Measurements from ENCODE around the gene DEAF1.

DEAF1 gene

DNA sequence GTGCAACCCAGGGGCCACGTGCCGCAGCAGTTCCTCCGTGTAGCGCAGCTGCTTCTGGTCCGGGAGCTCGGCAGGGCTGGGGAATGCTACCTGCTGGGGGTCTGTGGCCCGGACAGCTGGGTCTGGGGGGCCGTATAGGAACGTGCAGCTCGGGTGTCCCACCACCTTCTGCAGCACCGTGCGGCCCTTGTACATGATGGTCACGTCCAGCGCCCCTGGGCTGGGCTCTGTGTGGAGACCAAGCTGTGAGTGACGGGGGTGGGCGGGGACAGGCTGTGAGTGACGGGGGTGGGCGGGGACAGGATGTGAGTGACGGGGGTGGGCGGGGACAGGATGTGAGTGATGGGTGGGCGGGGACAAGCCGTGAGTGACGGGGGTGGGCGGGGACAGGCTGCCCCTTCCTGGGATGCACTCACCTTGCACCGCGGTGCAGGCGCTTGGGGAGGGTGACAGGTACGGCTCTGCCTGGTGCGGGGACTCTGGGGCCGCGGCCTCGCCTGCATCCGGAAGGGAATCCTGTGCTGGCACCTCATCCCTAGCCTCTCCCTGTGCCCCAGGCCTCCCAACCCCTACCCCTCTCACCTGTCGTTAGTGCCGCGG is 81.6 kb downstream of the DEAF1 start:
- peak; percentile 56 to 69 (median 58) for DNase-seq (ENCODE audit: low read depth in 2 of 3, low spot score in 2 of 3)

DNA sequence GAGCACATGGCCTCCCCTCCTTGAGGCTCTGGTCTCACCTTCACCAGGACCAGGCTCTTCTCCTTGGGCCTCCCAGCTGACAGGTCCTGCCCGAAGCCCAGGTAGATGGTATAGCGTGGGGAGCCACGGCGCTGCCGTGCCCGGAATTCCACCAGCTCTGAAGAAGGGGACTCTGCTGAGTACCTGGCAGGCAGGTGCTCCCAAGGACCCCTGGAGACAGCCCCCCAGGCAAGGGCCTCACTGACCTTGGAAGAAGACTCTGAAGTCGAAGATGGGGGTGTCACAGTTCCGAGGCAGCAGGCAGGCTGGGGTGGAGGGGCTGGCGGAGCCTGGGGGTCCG is 82.1 kb downstream of the DEAF1 start:
- DNase-seq (ENCODE audit: low read depth in 2 of 3, low spot score in 2 of 3) = no peak

DNA sequence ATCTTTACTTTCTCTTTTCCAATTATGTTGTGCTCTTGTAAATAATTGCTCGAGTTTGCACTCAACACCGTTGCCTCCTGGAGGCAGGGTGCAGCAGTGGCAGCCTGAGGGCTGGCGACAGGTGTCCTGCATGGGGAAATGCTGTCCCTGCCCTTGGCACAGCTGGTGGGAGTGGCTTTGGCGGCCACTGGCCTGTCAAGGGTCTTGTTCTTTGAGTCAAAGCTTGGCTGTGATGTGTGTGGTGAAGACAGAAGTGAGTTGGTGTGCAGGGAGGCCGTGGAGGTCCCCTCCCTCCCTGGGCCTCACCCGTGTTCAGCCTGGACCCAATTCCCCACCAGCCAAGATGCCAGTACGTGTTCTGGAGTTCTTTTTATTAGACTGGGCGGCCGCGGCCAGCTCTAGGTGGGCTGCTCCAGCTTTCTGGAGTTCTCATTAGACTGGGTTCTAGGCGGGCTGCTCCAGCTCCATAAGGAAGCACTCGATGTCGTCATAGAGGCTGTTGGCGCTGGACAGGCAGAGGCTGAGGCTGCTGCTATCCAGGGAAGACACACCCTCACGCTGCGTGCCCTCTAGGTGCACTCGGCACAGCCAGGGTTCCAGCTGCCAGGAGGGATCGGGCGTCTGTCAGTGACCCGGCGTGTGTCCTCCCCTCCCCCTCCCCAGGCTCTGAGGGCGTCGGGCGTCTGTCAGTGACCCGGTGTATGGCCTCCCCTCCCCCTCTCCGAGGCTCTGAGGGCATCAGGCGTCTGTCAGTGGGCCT is 82.6 kb downstream of the DEAF1 start:
- no peak for DNase-seq (ENCODE audit: low read depth in 2 of 3, low spot score in 2 of 3)

DNA sequence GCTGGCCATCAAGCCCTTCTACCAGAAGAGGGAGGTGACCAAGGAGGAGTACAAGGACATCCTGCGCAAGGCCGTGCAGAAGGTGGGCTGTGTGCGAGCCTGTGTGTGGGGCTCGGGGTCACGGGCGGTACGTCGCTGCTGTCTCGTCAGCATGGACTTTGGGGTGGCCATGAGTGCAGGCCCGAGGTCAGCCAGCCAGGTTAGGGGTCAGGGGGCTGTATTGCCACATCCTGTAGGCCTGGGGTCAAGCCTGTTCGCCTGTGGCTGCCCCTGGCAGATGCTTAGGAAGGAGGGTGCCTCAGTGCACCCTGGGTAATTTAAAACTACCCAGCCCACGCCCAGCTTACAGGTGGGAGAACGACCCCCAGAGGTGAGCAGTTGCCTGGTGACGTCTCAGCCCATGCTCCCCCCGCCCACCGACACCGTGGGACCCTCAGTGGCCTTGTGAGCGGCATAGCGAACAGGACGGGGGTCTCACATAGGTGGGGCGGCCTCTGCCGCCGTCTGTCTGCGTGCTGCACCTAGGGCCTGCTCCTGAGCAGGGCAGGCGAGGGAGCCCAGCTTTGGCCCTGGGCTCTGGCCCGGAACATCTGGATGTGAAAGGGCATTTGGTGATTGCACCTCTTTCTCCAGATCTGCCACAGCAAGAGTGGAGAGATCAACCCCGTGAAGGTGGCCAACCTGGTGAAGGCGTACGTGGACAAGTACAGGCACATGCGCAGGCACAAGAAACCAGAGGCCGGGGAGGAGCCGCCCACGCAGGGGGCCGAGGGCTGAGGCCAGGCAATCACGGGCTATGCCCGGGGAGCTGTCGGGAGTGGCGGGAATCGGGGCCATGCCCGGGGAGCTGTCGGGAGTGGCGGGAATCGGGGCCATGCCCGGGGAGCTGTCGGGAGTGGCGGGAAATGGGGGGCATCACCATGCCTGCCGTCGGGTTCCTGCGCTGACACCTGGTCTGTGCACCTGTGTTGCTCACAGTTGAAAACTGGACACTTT is 83.7 kb downstream of the DEAF1 start:
- DNase-seq (ENCODE audit: low read depth in 2 of 3, low spot score in 2 of 3) = no peak

- no peak for DNase-seq (ENCODE audit: low read depth in 2 of 3, low spot score in 2 of 3)
Observed at GRCh38 chr11:610146-610801, 84.7 kb downstream of the DEAF1 start.

- no peak for DNase-seq (ENCODE audit: low read depth in 2 of 3, low spot score in 2 of 3)
Observed at GRCh38 chr11:609341-609811, 85.6 kb downstream of the DEAF1 start.

DNA sequence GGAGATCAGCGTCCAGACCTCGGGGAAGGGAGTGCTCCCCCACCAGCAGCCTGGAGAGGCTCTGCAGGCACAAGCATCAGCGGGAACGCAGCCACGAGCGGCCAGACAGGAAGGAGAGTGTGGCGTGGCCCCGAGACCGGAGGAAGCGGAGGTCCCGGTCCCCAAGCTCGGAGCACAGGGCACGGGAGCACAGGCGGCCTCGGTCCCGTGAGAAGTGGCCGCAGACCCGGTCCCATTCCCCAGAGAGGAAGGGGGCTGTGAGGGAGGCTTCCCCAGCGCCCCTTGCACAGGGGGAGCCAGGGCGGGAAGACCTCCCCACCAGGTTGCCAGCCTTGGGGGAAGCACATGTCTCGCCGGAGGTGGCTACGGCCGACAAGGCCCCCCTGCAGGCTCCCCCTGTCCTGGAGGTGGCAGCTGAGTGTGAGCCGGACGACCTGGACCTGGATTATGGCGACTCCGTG is 86.2 kb downstream of the DEAF1 start:
- no peak for DNase-seq (ENCODE audit: low read depth in 2 of 3, low spot score in 2 of 3)

GRCh38 chr11:607971-608659 is 86.9 kb downstream of the DEAF1 start:
- no peak for DNase-seq (ENCODE audit: low read depth in 2 of 3, low spot score in 2 of 3)

- DNase-seq (ENCODE audit: low read depth in 2 of 3, low spot score in 2 of 3) = no peak
Observed at GRCh38 chr11:607020-607780, 87.8 kb downstream of the DEAF1 start.

GRCh38 chr11:606245-606644 is 88.8 kb downstream of the DEAF1 start:
- no peak for DNase-seq (ENCODE audit: low read depth in 2 of 3, low spot score in 2 of 3)

GRCh38 chr11:605286-606129 is 89.5 kb downstream of the DEAF1 start:
- no peak for DNase-seq (ENCODE audit: low read depth in 2 of 3, low spot score in 2 of 3)

DNA sequence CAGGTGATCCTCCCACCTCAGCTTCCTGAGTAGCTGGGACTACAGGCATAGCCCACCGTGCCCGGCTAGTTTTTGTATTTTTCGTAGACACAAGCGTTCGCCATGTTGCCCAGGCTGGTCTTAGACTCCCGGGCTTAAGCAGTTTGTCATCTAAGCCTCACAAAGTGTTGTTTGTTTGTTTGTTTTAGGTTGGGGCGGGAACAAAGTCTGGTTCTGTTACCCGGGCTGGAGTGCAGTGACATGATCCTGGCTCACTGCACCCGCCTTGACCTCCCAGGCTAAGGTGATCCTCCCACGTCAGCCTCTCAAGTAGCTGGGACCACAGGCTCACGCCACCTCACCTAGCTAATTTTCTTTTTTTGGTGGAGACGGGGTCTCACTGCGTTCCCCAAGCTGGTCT is 91.9 kb downstream of the DEAF1 start:
- no peak for DNase-seq (ENCODE audit: low read depth in 2 of 3, low spot score in 2 of 3)

- no peak for DNase-seq (ENCODE audit: low read depth in 2 of 3, low spot score in 2 of 3)
Observed at GRCh38 chr11:601573-602245, 93.3 kb downstream of the DEAF1 start.

- no peak for DNase-seq (ENCODE audit: low read depth in 2 of 3, low spot score in 2 of 3)
Observed at GRCh38 chr11:598005-598680, 96.9 kb downstream of the DEAF1 start.

- DNase-seq (ENCODE audit: low read depth in 2 of 3, low spot score in 2 of 3) = no peak
Observed at GRCh38 chr11:597166-597725, 97.8 kb downstream of the DEAF1 start.

GRCh38 chr11:596374-596773 is 98.6 kb downstream of the DEAF1 start:
- DNase-seq (ENCODE audit: low read depth in 2 of 3, low spot score in 2 of 3) = no peak

GRCh38 chr11:595400-595799 is 99.6 kb downstream of the DEAF1 start:
- DNase-seq (ENCODE audit: low read depth in 2 of 3, low spot score in 2 of 3) = no peak

Measured in activated CD8-positive, alpha-beta memory T cell treated with anti-CD3 and anti-CD28 coated beads for 48 hours (primary cell).